Esophagus muscularis mucosa (tissue), 4 donors: Measurements from ENCODE around the gene GMDS. TPM values are rescaled to one million over a fixed set of nuclear protein-coding genes. Genes with fewer than 3 reads are reported as not detected.

Experiments used
- DNase-seq: peaks from one replicate; pipeline ENCODE4 v3.0.0-alpha.2; 2017; ENCODE audit errors: extremely low spot score
- H3K27ac ChIP-seq, 4 donors: fragments of 200-600 bp; sonication (generic); replicated peaks in 1 of 4; 1 replicate in 3 of 4; 2 replicates in 1 of 4; pipeline ENCODE4 v1.5.1; 2016 to 2019; ENCODE audit warnings: mild to moderate bottlenecking in 1 of 4
- H3K27me3 ChIP-seq, 4 donors: fragments of 200-600 bp; sonication (generic); one replicate each; pipeline versions ENCODE4 v1.5.1 to v1.6.0; 2016 to 2019
- H3K36me3 ChIP-seq, 4 donors: fragments of 200-600 bp; sonication (generic); one replicate each; pipeline ENCODE4 v1.5.1; 2016 to 2019
- H3K4me1 ChIP-seq, 4 donors: fragments of 200-600 bp; sonication (generic); one replicate each; pipeline ENCODE4 v1.5.1; 2016 to 2019
- H3K4me3 ChIP-seq, 4 donors: fragments of 200-600 bp; sonication (generic); 1 replicate in 2 of 4; 2 replicates in 2 of 4; pipeline ENCODE4 v1.5.1; 2016 to 2019; ENCODE audit warnings: mild to moderate bottlenecking in 4 of 4, moderate library complexity in 1 of 4
- H3K9me3 ChIP-seq, 4 donors: fragments of 200-600 bp; sonication (generic); 1 replicate in 3 of 4; 2 replicates in 1 of 4; pipeline ENCODE4 v1.5.1; 2016 to 2019
- CTCF ChIP-seq, 3 experiments: fragments of 200-600 bp in 2 of 3; fragments of 450-650 bp in 1 of 3; sonication (generic) in 2 of 3; IDR thresholded peaks; one replicate each; pipeline ENCODE4 v1.5.1; 2017 to 2019; ENCODE audit warnings: antibody characterized with exemption in 3 of 3, mild to moderate bottlenecking in 2 of 3, moderate library complexity in 1 of 3
- EP300 ChIP-seq: sonication (generic); formaldehyde crosslinking; IDR thresholded peaks from one replicate; pipeline ENCODE4 v1.6.1; 2017; ENCODE audit warnings: antibody characterized with exemption
- POLR2A ChIP-seq: fragments of 450-650 bp; IDR thresholded peaks from one replicate; pipeline ENCODE4 v1.6.1; 2017; ENCODE audit warnings: antibody characterized with exemption, moderate library complexity, mild to moderate bottlenecking, low read depth
- POLR2AphosphoS5 ChIP-seq, 2 donors: sonication (generic); formaldehyde crosslinking; IDR thresholded peaks; one replicate each; pipeline ENCODE4 v1.6.1; 2017; ENCODE audit warnings: antibody characterized with exemption in 2 of 2
- WGBS: methylation state at CpG from one replicate; pipeline ENCODE4 v1.1.5; 2018; 5-methylcytosine and 5-hydroxymethylcytosine counted together
- intact Hi-C: fragments of 100-400 bp; cut with DNase I; formaldehyde crosslinking; loops from one replicate; pipeline ENCODE4 v1.15.1; 2023
- total RNA-seq, 4 donors: library from RNA; depleted of rRNA; stranded (reverse); fragments of >200 nt; gene quantifications; one replicate each; pipeline versions ENCODE4 v1.1.0 to v1.2.1, GENCODE V29; 2016

The GMDS gene
- total RNA-seq, 4 donors from 2014 or later: 3.6 to 14.1 (median 6.0) TPM

GRCh38 chr6:1688396-1688795 is 557.0 kb downstream of the GMDS start:
- Histone ChIP-seq H3K27ac (no peak overlapping the region), H3K4me3 (no peak overlapping the region), H3K27me3 (no peaks in the 10 kb centered on the region), H3K4me1 (peaks cover 0 to 7% (median 5%) of the 10 kb centered on the region in 4 donors), H3K9me3 (no peaks in the 10 kb centered on the region), H3K36me3 (no peaks in the 10 kb centered on the region)
- intact Hi-C loops: no loop called here
- 96% methylated on average over 3 of the region's 3 CpGs for WGBS
- DNase-seq: no peak
- no peak for TF ChIP-seq POLR2A

- DNase-seq: no peak
- Histone ChIP-seq H3K27me3 (no peaks in the 10 kb centered on the region), H3K9me3 (no peaks in the 10 kb centered on the region), H3K4me1 (peaks cover 0 to 7% (median 5%) of the 10 kb centered on the region in 4 donors), H3K27ac (no peak overlapping the region), H3K4me3 (no peak overlapping the region), H3K36me3 (no peaks in the 10 kb centered on the region)
- whole genome bisulfite sequencing: 94% methylated on average over 3 of the region's 6 CpGs
- no peak for TF ChIP-seq EP300
- TF ChIP-seq POLR2A: no peak
- no peak for TF ChIP-seq CTCF (IDR thresholded peaks at IDR 0.05)
- TF ChIP-seq POLR2AphosphoS5 (IDR thresholded peaks at IDR 0.05): no peak
- intact Hi-C loops: no loop called here
Measured at GRCh38 chr6:1687402-1687801, 558.0 kb downstream of the GMDS start.

- peaks cover 0 to 7% (median 5%) of the 10 kb centered on the region in 4 donors for H3K4me1 ChIP-seq
- WGBS: 61% methylated on average over 9 of the region's 9 CpGs
- TF ChIP-seq POLR2AphosphoS5 (IDR thresholded peaks at IDR 0.05) (peak; percentile 9 to 35), EP300 (no peak), CTCF (IDR thresholded peaks at IDR 0.05) (peak in 2 of 3 experiments; percentile 12 to 24)
- intact Hi-C loops: no loop called here
- DNase-seq: no peak
- H3K27me3 ChIP-seq: no peaks in the 10 kb centered on the region
- no peaks in the 10 kb centered on the region for H3K36me3 ChIP-seq
- H3K9me3 ChIP-seq: no peaks in the 10 kb centered on the region
- H3K4me3 ChIP-seq: no peak overlapping the region
- H3K27ac ChIP-seq: peak overlapping the region in 1 of 4 donors; percentile 30
Measured at GRCh38 chr6:1686117-1687098, 559.0 kb downstream of the GMDS start.

- intact Hi-C loops: no loop called here
- Histone ChIP-seq H3K27me3 (no peaks in the 10 kb centered on the region), H3K36me3 (no peaks in the 10 kb centered on the region), H3K4me3 (no peak overlapping the region), H3K27ac (no peak overlapping the region), H3K9me3 (no peaks in the 10 kb centered on the region), H3K4me1 (peaks cover 11 to 21% (median 14%) of the 10 kb centered on the region in 4 donors)
- TF ChIP-seq POLR2AphosphoS5 (IDR thresholded peaks at IDR 0.05): no peak
- no peak for DNase-seq
- WGBS: 71% methylated on average over 2 of the region's 2 CpGs
Measured at GRCh38 chr6:1679688-1680068, 565.7 kb downstream of the GMDS start.

GRCh38 chr6:1679031-1679687 is 566.2 kb downstream of the GMDS start:
- Histone ChIP-seq H3K4me3 (no peak overlapping the region), H3K27ac (no peak overlapping the region), H3K27me3 (no peaks in the 10 kb centered on the region), H3K36me3 (no peaks in the 10 kb centered on the region), H3K9me3 (no peaks in the 10 kb centered on the region), H3K4me1 (peaks cover 11 to 21% (median 14%) of the 10 kb centered on the region in 4 donors)
- DNase-seq: no peak
- WGBS: 58% methylated on average over 13 of the region's 13 CpGs
- TF ChIP-seq POLR2AphosphoS5 (IDR thresholded peaks at IDR 0.05): peak in 1 of 2 donors; percentile 28
- no peak for TF ChIP-seq CTCF (IDR thresholded peaks at IDR 0.05)
- intact Hi-C loops: no loop called here
